H9 (cell line): ENCODE results near the gene DLG1. TPM values are rescaled to one million over a fixed set of nuclear protein-coding genes. Genes with fewer than 3 reads are reported as not detected.

Experiments used
- DNase-seq: peaks from one replicate; pipeline ENCODE4 v3.0.0-alpha.2; 2017
- H2AFZ ChIP-seq: one replicate; pipeline ENCODE4 v1.6.1; 2013; ENCODE audit warnings: mild to moderate bottlenecking, low read length, control low read depth, moderate library complexity
- H2AK5ac ChIP-seq: 2 replicates; pipeline ENCODE4 v1.6.1; 2013; ENCODE audit warnings: low read length, control low read depth, mixed read lengths; ENCODE audit not compliant: insufficient read length
- H2BK120ac ChIP-seq: one replicate; pipeline ENCODE4 v1.6.1; 2013; ENCODE audit warnings: low read depth, mild to moderate bottlenecking, low read length, control low read depth, inconsistent platforms; ENCODE audit not compliant: poor library complexity, severe bottlenecking
- H2BK12ac ChIP-seq: 2 replicates; pipeline ENCODE4 v1.6.1; 2013; ENCODE audit warnings: low read length, control low read depth, mixed read lengths, low read depth; ENCODE audit not compliant: insufficient read length
- H2BK15ac ChIP-seq: 2 replicates; pipeline ENCODE4 v1.6.1; 2013; ENCODE audit warnings: low read depth, low read length, control low read depth
- H2BK20ac ChIP-seq: one replicate; pipeline ENCODE4 v1.6.1; 2013; ENCODE audit warnings: low read depth, mild to moderate bottlenecking, low read length, control low read depth, inconsistent platforms; ENCODE audit not compliant: poor library complexity, severe bottlenecking
- H2BK5ac ChIP-seq: 2 replicates; pipeline ENCODE4 v1.6.1; 2013; ENCODE audit warnings: low read length, control low read depth, mixed read lengths; ENCODE audit not compliant: insufficient read length
- H3K14ac ChIP-seq: 2 replicates; pipeline ENCODE4 v1.6.1; 2013; ENCODE audit warnings: low read length, control low read depth; ENCODE audit not compliant: insufficient read depth
- H3K18ac ChIP-seq: 2 replicates; pipeline ENCODE4 v1.6.1; 2013; ENCODE audit warnings: low read depth, mild to moderate bottlenecking, mixed read lengths, low read length, control low read depth; ENCODE audit not compliant: insufficient read length
- H3K23ac ChIP-seq: 2 replicates; pipeline ENCODE4 v1.6.1; 2013; ENCODE audit warnings: low read length, control low read depth, mixed read lengths, low read depth; ENCODE audit not compliant: insufficient read length
- H3K23me2 ChIP-seq: 2 replicates; pipeline ENCODE4 v1.6.1; 2013; ENCODE audit warnings: low read depth, mild to moderate bottlenecking, mixed read lengths, low read length, control low read depth; ENCODE audit not compliant: insufficient read length, poor library complexity, severe bottlenecking
- H3K27ac ChIP-seq: 2 replicates; pipeline ENCODE4 v1.5.1; 2013; ENCODE audit warnings: low read length, control low read depth, mixed read lengths, low read depth; ENCODE audit not compliant: insufficient read length
- H3K27me3 ChIP-seq: 2 replicates; pipeline ENCODE4 v1.6.1; 2013; ENCODE audit warnings: low read length, control low read depth, inconsistent platforms; ENCODE audit not compliant: insufficient read depth
- H3K4ac ChIP-seq: 2 replicates; pipeline ENCODE4 v1.6.1; 2013; ENCODE audit warnings: low read depth, mild to moderate bottlenecking, control low read depth, inconsistent platforms, low read length, moderate library complexity
- H3K4me1 ChIP-seq: 2 replicates; pipeline ENCODE4 v1.6.1; 2013; ENCODE audit warnings: low read length, control low read depth, inconsistent platforms; ENCODE audit not compliant: insufficient read depth
- H3K4me2 ChIP-seq: 2 replicates; pipeline ENCODE4 v1.6.1; 2013; ENCODE audit warnings: low read length, control low read depth, mixed read lengths; ENCODE audit not compliant: insufficient read length, insufficient read depth
- H3K56ac ChIP-seq: 2 replicates; pipeline ENCODE4 v1.6.1; 2013; ENCODE audit warnings: low read depth, mild to moderate bottlenecking, mixed read lengths, low read length, control low read depth; ENCODE audit not compliant: insufficient read length
- H3K79me1 ChIP-seq: 2 replicates; pipeline ENCODE4 v1.6.1; 2013; ENCODE audit warnings: low read depth, mild to moderate bottlenecking, moderate library complexity, low read length, control low read depth, inconsistent platforms; ENCODE audit not compliant: insufficient read depth, poor library complexity, severe bottlenecking
- H3K79me2 ChIP-seq: 2 replicates; pipeline ENCODE4 v1.6.1; 2013; ENCODE audit warnings: low read length, control low read depth, inconsistent platforms; ENCODE audit not compliant: insufficient read depth
- H3K9ac ChIP-seq: 2 replicates; pipeline ENCODE4 v1.6.1; 2013; ENCODE audit warnings: low read length, control low read depth, mixed read lengths; ENCODE audit not compliant: insufficient read length; ENCODE audit errors: extremely low read depth
- H3K9me3 ChIP-seq: one replicate; pipeline ENCODE4 v1.6.1; 2013; ENCODE audit warnings: low read depth, low read length, inconsistent platforms; ENCODE audit not compliant: control insufficient read depth
- H3T11ph ChIP-seq: one replicate; pipeline ENCODE4 v1.6.1; 2013; ENCODE audit warnings: mild to moderate bottlenecking, low read length, control low read depth, inconsistent platforms
- H4K20me1 ChIP-seq: one replicate; pipeline ENCODE4 v1.6.1; 2013; ENCODE audit not compliant: control insufficient read depth, insufficient read length, insufficient read depth
- H4K5ac ChIP-seq: 2 replicates; pipeline ENCODE4 v1.6.1; 2013; ENCODE audit warnings: low read depth, mild to moderate bottlenecking, mixed read lengths, low read length, control low read depth; ENCODE audit not compliant: insufficient read length
- H4K8ac ChIP-seq: replicated peaks from 2 replicates; pipeline ENCODE4 v1.6.1; 2013; ENCODE audit warnings: low read length, control low read depth, mixed read lengths, low read depth; ENCODE audit not compliant: insufficient read length
- H4K91ac ChIP-seq: 2 replicates; pipeline ENCODE4 v1.6.1; 2013; ENCODE audit warnings: low read depth, mild to moderate bottlenecking, moderate library complexity, mixed read lengths, low read length, control low read depth; ENCODE audit not compliant: insufficient read length
- H3K27ac Mint-ChIP-seq, 3 experiments: 2 replicates in 2 of 3; 3 replicates in 1 of 3; pipeline ENCODE4 v1.8.0; 2020 to 2021; ENCODE audit warnings: mixed read lengths in 3 of 3, mild to moderate bottlenecking in 1 of 3, moderate library complexity in 1 of 3
- H3K27me3 Mint-ChIP-seq: 2 replicates; pipeline ENCODE4 v1.8.0; 2021; ENCODE audit warnings: low read depth, mild to moderate bottlenecking, moderate library complexity, mixed read lengths
- H3K36me3 Mint-ChIP-seq, 3 experiments: 2 replicates in 2 of 3; 3 replicates in 1 of 3; pipeline ENCODE4 v1.8.0; 2020 to 2021; ENCODE audit warnings: low read depth in 3 of 3, mixed read lengths in 3 of 3; ENCODE audit not compliant: insufficient read depth in 1 of 3
- H3K4me1 Mint-ChIP-seq, 2 experiments: 2 replicates each; pipeline ENCODE4 v1.8.0; 2020; ENCODE audit warnings: mixed read lengths in 2 of 2
- H3K4me3 Mint-ChIP-seq, 2 experiments: 2 replicates in 1 of 2; 3 replicates in 1 of 2; pipeline ENCODE4 v1.8.0; 2020 to 2021; ENCODE audit warnings: mild to moderate bottlenecking in 2 of 2, mixed read lengths in 2 of 2, moderate library complexity in 1 of 2
- H3K9me3 Mint-ChIP-seq, 2 experiments: 2 replicates in 1 of 2; 3 replicates in 1 of 2; pipeline ENCODE4 v1.8.0; 2020; ENCODE audit warnings: mild to moderate bottlenecking in 2 of 2, mixed read lengths in 2 of 2, moderate library complexity in 1 of 2
- CTCF ChIP-seq: fragments of 200-600 bp; sonication (generic); conservative IDR thresholded peaks from 3 replicates; pipeline ENCODE4 v1.8.0; 2021; ENCODE audit warnings: antibody characterized with exemption, mild to moderate bottlenecking
- WGBS: extraction: QIAGEN DNeasy Blood & Tissue Kit; methylation state at CpG from one replicate; pipeline ENCODE4 v1.1.7; 2013; ENCODE audit warnings: missing lambda C conversion rate, low lambda C conversion rate, mixed read lengths; ENCODE audit not compliant: insufficient read length; ENCODE audit errors: extremely low coverage; 5-methylcytosine and 5-hydroxymethylcytosine counted together
- total RNA-seq: library from RNA; stranded (reverse); gene quantifications from 2 replicates; pipeline ENCODE4 v1.2.1, GENCODE V29; 2021

DLG1 gene
- total RNA-seq, 1 experiment from 2014 or later, result 84.1 TPM

- H3K4ac ChIP-seq, result no peak overlapping the region
- no peak overlapping the region for H4K8ac ChIP-seq
- H3K36me3 Mint-ChIP-seq, result peaks cover 0 to 14% (median 7%) of the 10 kb centered on the region in 3 experiments; a peak in 4 of 7 replicates
- no peak overlapping the region for H2BK12ac ChIP-seq
- H3K27me3 ChIP-seq, result no peaks in the 10 kb centered on the region
- no peaks in the 10 kb centered on the region for H3K79me1 ChIP-seq
- no peak overlapping the region for H4K5ac ChIP-seq
- no peaks in the 10 kb centered on the region for H3K4me1 ChIP-seq
- TF ChIP-seq CTCF, result no peak
- H3K23ac ChIP-seq, result no peak overlapping the region
- no peak overlapping the region for H3K27ac ChIP-seq
- no peak overlapping the region for H3K56ac ChIP-seq
- no peak for DNase-seq
- no peak overlapping the region for H2BK15ac ChIP-seq
- H2BK20ac ChIP-seq, result no peak overlapping the region
- no peak overlapping the region for H2AFZ ChIP-seq
- H4K20me1 ChIP-seq, result no peaks in the 10 kb centered on the region
- no peaks in the 10 kb centered on the region for H3K9me3 Mint-ChIP-seq
- H2BK5ac ChIP-seq, result no peak overlapping the region
- H3K4me1 Mint-ChIP-seq, result peaks cover 4 to 9% of the 10 kb centered on the region in 2 experiments
- no peak overlapping the region for H3T11ph ChIP-seq
- no peak overlapping the region; a peak in 1 of 7 replicates for H3K27ac Mint-ChIP-seq
- no peak overlapping the region for H3K18ac ChIP-seq
- H2BK120ac ChIP-seq, result no peak overlapping the region
- no peaks in the 10 kb centered on the region for H3K27me3 Mint-ChIP-seq
- no peak overlapping the region for H3K4me3 Mint-ChIP-seq
- no peaks in the 10 kb centered on the region for H3K79me2 ChIP-seq
- no peak overlapping the region for H2AK5ac ChIP-seq
- H4K91ac ChIP-seq, result no peak overlapping the region
- no CpG with 5 or more reads among the region's 3 CpGs for WGBS
- no peak overlapping the region for H3K14ac ChIP-seq
- no peak overlapping the region for H3K9ac ChIP-seq
- no peaks in the 10 kb centered on the region for H3K9me3 ChIP-seq
- no peak overlapping the region for H3K4me2 ChIP-seq
- no peaks in the 10 kb centered on the region for H3K23me2 ChIP-seq
These were observed 210.0 kb downstream of the DLG1 start for GRCh38 chr3:197088370-197088769.
